K562 (cell line): Measurements from ENCODE around the gene SIAE. TPM values are rescaled to one million over a fixed set of nuclear protein-coding genes. Genes with fewer than 3 reads are reported as not detected.

ENCODE experiments used
- ATAC-seq: fragments of 200-7000 bp; cut with Tn5 transposase; 3 replicates; pipeline ENCODE4 v1.9.1; 2020; ENCODE audit warnings: moderate library complexity
- BruUV-seq: library from RNA; stranded (reverse); fragments of 400-500 nt; replicated peaks from 2 replicates; lab custom pipeline; 2021; lab: Mats Ljungman, UMichigan
- CTCF ChIA-PET: fragments of 300-600 bp; formaldehyde crosslinking; extraction: SDS; loops from one replicate; lab custom pipeline; 2021; ENCODE audit warnings: low intra/inter-chr PET ratio; lab: Yijun Ruan, JAX
- POLR2A ChIA-PET: fragments of 300-600, 350-650 bp; sonication (Branson Sonifier 250); formaldehyde crosslinking; extraction: SDS; loops from one replicate; lab custom pipeline; 2021; ENCODE audit warnings: antibody characterized with exemption, inconsistent platforms; lab: Yijun Ruan, JAX
- DNase-seq, 4 experiments: peaks; one replicate each; pipeline versions ENCODE4 v3.0.0 to v3.0.0-alpha.2; 2011 to 2018; ENCODE audit warnings: low spot score in 3 of 4, mixed read lengths in 3 of 4; ENCODE audit errors: extremely low read depth in 1 of 4
- FAIRE-seq: peaks from 2 replicates; lab custom pipeline; 2011; peaks lifted over from hg19 to GRCh38; lab: Jason Lieb, UNC
- H2AFZ ChIP-seq: 2 replicates; pipeline ENCODE4 v1.6.0; 2011; ENCODE audit warnings: low read depth, low read length, control low read depth, inconsistent platforms
- H3K27ac ChIP-seq: fragments of 200-600 bp; 3 replicates; pipeline ENCODE4 v1.8.0; 2011; ENCODE audit warnings: low read depth, mild to moderate bottlenecking, control low read depth, inconsistent platforms, low read length, moderate library complexity, mixed read lengths; ENCODE audit errors: extremely low read depth
- H3K27me3 ChIP-seq, 2 experiments: fragments of 300-600 bp in 1 of 2; 2 replicates in 1 of 2; 3 replicates in 1 of 2; pipeline versions ENCODE4 v1.6.0 to v1.8.0; 2011; ENCODE audit warnings: inconsistent platforms in 2 of 2, low read length in 2 of 2, mild to moderate bottlenecking in 1 of 2, mixed read lengths in 1 of 2, moderate library complexity in 1 of 2; ENCODE audit not compliant: control insufficient read depth in 2 of 2, insufficient read depth in 2 of 2
- H3K36me3 ChIP-seq: fragments of 300-600 bp; 3 replicates; pipeline ENCODE4 v1.8.0; 2011; ENCODE audit warnings: mild to moderate bottlenecking, low read length, inconsistent platforms; ENCODE audit not compliant: control insufficient read depth, insufficient read depth
- H3K4me1 ChIP-seq, 2 experiments: fragments of 200-600 bp in 1 of 2; replicated peaks in 1 of 2; 2 replicates in 1 of 2; 3 replicates in 1 of 2; pipeline versions ENCODE4 v1.5.1 to v1.8.0; 2011; ENCODE audit warnings: inconsistent platforms in 2 of 2, low read length in 2 of 2, mild to moderate bottlenecking in 1 of 2, mixed read lengths in 1 of 2, moderate library complexity in 1 of 2; ENCODE audit not compliant: control insufficient read depth in 2 of 2, insufficient read depth in 2 of 2
- H3K4me2 ChIP-seq: 2 replicates; pipeline ENCODE4 v1.6.1; 2011; ENCODE audit warnings: low read length, control low read depth, inconsistent platforms, mixed read lengths; ENCODE audit not compliant: insufficient read depth
- H3K4me3 ChIP-seq: fragments of 200-600 bp; sonication (generic), shearing (Covaris generic); 2 replicates; pipeline ENCODE4 v1.5.1; 2016; ENCODE audit warnings: control low read depth, inconsistent platforms
- H3K79me2 ChIP-seq: fragments of 200-600 bp; 3 replicates; pipeline ENCODE4 v1.8.0; 2011; ENCODE audit warnings: low read length, inconsistent platforms; ENCODE audit not compliant: control insufficient read depth, insufficient read depth
- H3K9ac ChIP-seq, 2 experiments: 2 replicates each; pipeline versions ENCODE4 v1.6.0 to v1.6.1; 2011; ENCODE audit warnings: low read depth in 2 of 2, low read length in 2 of 2, control low read depth in 1 of 2, inconsistent platforms in 1 of 2, mild to moderate bottlenecking in 1 of 2, mixed read lengths in 1 of 2; ENCODE audit not compliant: insufficient read depth in 1 of 2
- H3K9me1 ChIP-seq: one replicate; pipeline ENCODE4 v1.6.0; 2011; ENCODE audit warnings: inconsistent platforms, mild to moderate bottlenecking, low read length, moderate library complexity; ENCODE audit not compliant: control insufficient read depth, insufficient read depth
- H3K9me3 ChIP-seq: replicated peaks from 2 replicates; pipeline ENCODE4 v1.5.1; 2011; ENCODE audit warnings: low read depth, low read length, inconsistent platforms; ENCODE audit not compliant: control insufficient read depth, insufficient read depth
- H4K20me1 ChIP-seq: replicated peaks from 2 replicates; pipeline ENCODE4 v1.6.1; 2011; ENCODE audit warnings: low read length, inconsistent platforms, mixed read lengths; ENCODE audit not compliant: control insufficient read depth, insufficient read depth
- ASH1L ChIP-seq: fragments of 450-650 bp; IDR thresholded peaks from 2 replicates; pipeline ENCODE4 v1.6.1; 2018; ENCODE audit warnings: borderline replicate concordance, mild to moderate bottlenecking, low read depth; ENCODE audit not compliant: partially characterized antibody
- C11orf30 ChIP-seq: fragments of 450-650 bp; IDR thresholded peaks from 2 replicates; pipeline ENCODE4 v1.6.1; 2016; ENCODE audit warnings: low read depth, mild to moderate bottlenecking
- MAFF ChIP-seq: IDR thresholded peaks from 2 replicates; pipeline ENCODE4 v1.6.1; 2012; ENCODE audit warnings: low read length, improper control_type of control experiment
- MAFG ChIP-seq: fragments of 450-650 bp; conservative IDR thresholded peaks from 2 replicates; pipeline ENCODE4 v1.6.1; 2016; ENCODE audit warnings: missing genetic modification characterization, missing compliant biosample characterization
- NFATC3 ChIP-seq: fragments of 450-650 bp; IDR thresholded peaks from 2 replicates; pipeline ENCODE4 v1.6.1; 2017; ENCODE audit warnings: mild to moderate bottlenecking
- XRCC3 ChIP-seq: fragments of 450-650 bp; IDR thresholded peaks from 2 replicates; pipeline ENCODE4 v1.6.1; 2017; ENCODE audit warnings: mild to moderate bottlenecking, moderate library complexity
- ZNF586 ChIP-seq: fragments of 450-650 bp; formaldehyde crosslinking; conservative IDR thresholded peaks from 2 replicates; pipeline ENCODE4 v1.4.0; 2020; ENCODE audit warnings: mild to moderate bottlenecking, moderate library complexity
- ZNF764 ChIP-seq: fragments of 250-450 bp; sonication (Bioruptor Pico); IDR thresholded peaks from 2 replicates; pipeline ENCODE4 v1.4.0; 2020; ENCODE audit warnings: low read depth, mild to moderate bottlenecking, moderate library complexity
- WGBS: fragments of 100-300 bp; shearing (Covaris generic); methylation state at CpG from one replicate; pipeline ENCODE4 v1.1.6; 2016; ENCODE audit warnings: low coverage, mixed read lengths; ENCODE audit not compliant: insufficient coverage; ENCODE audit errors: missing lambda C conversion rate; 5-methylcytosine and 5-hydroxymethylcytosine counted together
- in situ Hi-C: fragments of 300-500 bp; cut with MboI; formaldehyde crosslinking; loops from 4 replicates; pipeline ENCODE4 v1.15.0; 2018; ENCODE audit warnings: inconsistent platforms, mixed read lengths
- intact Hi-C: fragments of 100-400 bp; cut with micrococcal nuclease; formaldehyde crosslinking; loops from 2 replicates; pipeline ENCODE4 v1.14.2; 2022
- polyA plus RNA-seq, 8 experiments: library from polyadenylated mRNA; depleted of rRNA in 4 of 8; stranded (reverse) in 5 of 8; unstranded in 3 of 8; fragments of >200 nt; fragmentation: Nextera tagmentation in 2 of 8; fragmentation: Illumina TruSeq in 1 of 8; extraction: Ambion mirVana in 2 of 8; extraction: Trizol in 1 of 8; gene quantifications; 2 replicates each; pipeline versions ENCODE4 v1.2.1 to v1.2.3, GENCODE V29; 2011 to 2014; ENCODE audit warnings: inconsistent platforms in 1 of 8, missing spikeins in 1 of 8
- total RNA-seq, 7 experiments: library from RNA; depleted of rRNA in 6 of 7; stranded (reverse); fragments of >200 nt in 6 of 7; fragmentation: Illumina TruSeq in 2 of 7; extraction: Trizol in 2 of 7; gene quantifications; 2 replicates each; pipeline versions ENCODE4 v1.2.1 to v1.2.3, GENCODE V29; 2011 to 2021; ENCODE audit warnings: low replicate concordance in 1 of 7
- TF ChIP-seq, protein P1 (sequence below), 2 experiments: fragments of 450-650 bp in 1 of 2; IDR thresholded peaks; 2 replicates each; pipeline ENCODE4 v1.6.1; 2011 to 2017; ENCODE audit warnings: low read depth in 2 of 2, antibody characterized with exemption in 1 of 2, borderline replicate concordance in 1 of 2, low read length in 1 of 2, mild to moderate bottlenecking in 1 of 2, mixed read lengths in 1 of 2; ENCODE audit not compliant: control insufficient read depth in 1 of 2
- TF ChIP-seq, protein P2 (sequence below), 2 experiments: fragments of 450-650 bp; formaldehyde crosslinking in 1 of 2; IDR thresholded peaks; 2 replicates each; pipeline versions ENCODE4 v1.4.0 to v1.6.1; 2014 to 2020; ENCODE audit warnings: mild to moderate bottlenecking in 2 of 2, borderline replicate concordance in 1 of 2, low read depth in 1 of 2

Gene SIAE
- total and polyA plus RNA-seq, 9 of the 15 experiments (the other 6 are each of a cell fraction or from before 2014, with no cell fraction given): 0.89 to 9.6 (median 3.7) TPM

DNA sequence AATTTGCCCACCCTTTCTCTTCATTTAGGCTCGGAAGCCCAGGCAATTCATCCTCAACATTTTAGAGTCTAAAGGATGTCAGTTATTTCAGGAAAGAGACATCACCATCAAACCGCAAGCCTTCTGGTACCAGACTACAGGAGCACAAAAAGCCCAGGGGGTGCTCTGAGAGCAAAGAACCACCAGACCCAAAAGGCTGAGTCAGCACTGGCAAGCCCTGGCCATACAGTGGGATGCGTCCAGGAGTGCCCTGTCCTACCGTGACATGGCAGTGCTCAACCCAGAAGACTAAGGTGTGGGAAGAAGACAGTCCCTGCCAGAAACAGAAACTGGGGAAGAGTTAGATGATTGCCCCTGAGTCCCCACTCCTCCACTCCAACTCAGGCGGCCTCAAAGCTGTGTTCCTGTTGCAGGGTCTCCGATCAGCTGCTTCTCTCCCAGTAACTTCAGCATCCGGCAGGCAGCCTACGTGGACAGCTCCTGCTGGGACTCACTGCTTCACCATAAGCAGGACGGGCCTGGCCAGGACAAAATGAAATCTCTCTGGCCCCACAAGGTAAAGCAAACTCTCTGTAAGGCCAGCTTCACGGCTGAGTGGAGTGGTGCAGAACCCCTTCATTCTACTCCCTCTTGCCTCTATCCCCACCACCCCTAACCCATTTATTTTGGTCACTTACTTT is 60.8 kb downstream of the SIAE start:
- H3K36me3 ChIP-seq: no peaks in the 10 kb centered on the region
- H4K20me1 ChIP-seq: no peaks in the 10 kb centered on the region
- ATAC-seq: peak; percentile 32
- CTCF ChIA-PET: no interaction called here
- peaks cover 0 to 3% of the 10 kb centered on the region in 2 experiments; a peak in 2 of 5 replicates for H3K4me1 ChIP-seq
- no peaks in the 10 kb centered on the region for H3K9me1 ChIP-seq
- no peaks in the 10 kb centered on the region for H3K9me3 ChIP-seq
- POLR2A ChIA-PET: interaction anchor here (0.6 kb wide), 1 partner anchor 44 kb away, joined by 3 read pairs; no protein-coding TSS in a partner anchor
- no peak overlapping the region for H3K27ac ChIP-seq
- H2AFZ ChIP-seq: no peak overlapping the region
- in situ Hi-C loops: no loop called here
- no peak overlapping the region for H3K4me3 ChIP-seq
- no peak for DNase-seq
- no peak for FAIRE-seq
- no peak overlapping the region for H3K9ac ChIP-seq
- H3K79me2 ChIP-seq: no peaks in the 10 kb centered on the region
- WGBS: 13% methylated on average over 10 of the region's 10 CpGs
- peaks cover 3 to 24% of the 10 kb centered on the region in 2 experiments; a peak in 2 of 5 replicates for H3K27me3 ChIP-seq
- intact Hi-C loops: no loop called here
- no peak overlapping the region for H3K4me2 ChIP-seq
- BruUV-seq: no TSS peak
- TF ChIP-seq MAFF (peak; percentile 71), XRCC3 (no peak), ZNF586 (no peak), NFATC3 (no peak), C11orf30 (peak; percentile 84), ASH1L (no peak), MAFG (tag) (peak; percentile 77), ZNF764 (CRISPR knock-in tag) (no peak)
- TF ChIP-seq, protein P1, sequence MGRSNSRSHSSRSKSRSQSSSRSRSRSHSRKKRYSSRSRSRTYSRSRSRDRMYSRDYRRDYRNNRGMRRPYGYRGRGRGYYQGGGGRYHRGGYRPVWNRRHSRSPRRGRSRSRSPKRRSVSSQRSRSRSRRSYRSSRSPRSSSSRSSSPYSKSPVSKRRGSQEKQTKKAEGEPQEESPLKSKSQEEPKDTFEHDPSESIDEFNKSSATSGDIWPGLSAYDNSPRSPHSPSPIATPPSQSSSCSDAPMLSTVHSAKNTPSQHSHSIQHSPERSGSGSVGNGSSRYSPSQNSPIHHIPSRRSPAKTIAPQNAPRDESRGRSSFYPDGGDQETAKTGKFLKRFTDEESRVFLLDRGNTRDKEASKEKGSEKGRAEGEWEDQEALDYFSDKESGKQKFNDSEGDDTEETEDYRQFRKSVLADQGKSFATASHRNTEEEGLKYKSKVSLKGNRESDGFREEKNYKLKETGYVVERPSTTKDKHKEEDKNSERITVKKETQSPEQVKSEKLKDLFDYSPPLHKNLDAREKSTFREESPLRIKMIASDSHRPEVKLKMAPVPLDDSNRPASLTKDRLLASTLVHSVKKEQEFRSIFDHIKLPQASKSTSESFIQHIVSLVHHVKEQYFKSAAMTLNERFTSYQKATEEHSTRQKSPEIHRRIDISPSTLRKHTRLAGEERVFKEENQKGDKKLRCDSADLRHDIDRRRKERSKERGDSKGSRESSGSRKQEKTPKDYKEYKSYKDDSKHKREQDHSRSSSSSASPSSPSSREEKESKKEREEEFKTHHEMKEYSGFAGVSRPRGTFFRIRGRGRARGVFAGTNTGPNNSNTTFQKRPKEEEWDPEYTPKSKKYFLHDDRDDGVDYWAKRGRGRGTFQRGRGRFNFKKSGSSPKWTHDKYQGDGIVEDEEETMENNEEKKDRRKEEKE (IDR thresholded peaks at IDR 0.05; ENCODE audit: borderline replicate concordance in 1 of 2, control insufficient read depth in 1 of 2, low read depth in 2 of 2, low read length in 1 of 2): no peak
- TF ChIP-seq, protein P2, sequence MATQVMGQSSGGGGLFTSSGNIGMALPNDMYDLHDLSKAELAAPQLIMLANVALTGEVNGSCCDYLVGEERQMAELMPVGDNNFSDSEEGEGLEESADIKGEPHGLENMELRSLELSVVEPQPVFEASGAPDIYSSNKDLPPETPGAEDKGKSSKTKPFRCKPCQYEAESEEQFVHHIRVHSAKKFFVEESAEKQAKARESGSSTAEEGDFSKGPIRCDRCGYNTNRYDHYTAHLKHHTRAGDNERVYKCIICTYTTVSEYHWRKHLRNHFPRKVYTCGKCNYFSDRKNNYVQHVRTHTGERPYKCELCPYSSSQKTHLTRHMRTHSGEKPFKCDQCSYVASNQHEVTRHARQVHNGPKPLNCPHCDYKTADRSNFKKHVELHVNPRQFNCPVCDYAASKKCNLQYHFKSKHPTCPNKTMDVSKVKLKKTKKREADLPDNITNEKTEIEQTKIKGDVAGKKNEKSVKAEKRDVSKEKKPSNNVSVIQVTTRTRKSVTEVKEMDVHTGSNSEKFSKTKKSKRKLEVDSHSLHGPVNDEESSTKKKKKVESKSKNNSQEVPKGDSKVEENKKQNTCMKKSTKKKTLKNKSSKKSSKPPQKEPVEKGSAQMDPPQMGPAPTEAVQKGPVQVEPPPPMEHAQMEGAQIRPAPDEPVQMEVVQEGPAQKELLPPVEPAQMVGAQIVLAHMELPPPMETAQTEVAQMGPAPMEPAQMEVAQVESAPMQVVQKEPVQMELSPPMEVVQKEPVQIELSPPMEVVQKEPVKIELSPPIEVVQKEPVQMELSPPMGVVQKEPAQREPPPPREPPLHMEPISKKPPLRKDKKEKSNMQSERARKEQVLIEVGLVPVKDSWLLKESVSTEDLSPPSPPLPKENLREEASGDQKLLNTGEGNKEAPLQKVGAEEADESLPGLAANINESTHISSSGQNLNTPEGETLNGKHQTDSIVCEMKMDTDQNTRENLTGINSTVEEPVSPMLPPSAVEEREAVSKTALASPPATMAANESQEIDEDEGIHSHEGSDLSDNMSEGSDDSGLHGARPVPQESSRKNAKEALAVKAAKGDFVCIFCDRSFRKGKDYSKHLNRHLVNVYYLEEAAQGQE (IDR thresholded peaks at IDR 0.05; ENCODE audit: borderline replicate concordance): peak; percentile 76
- TF ChIP-seq, protein P2 (CRISPR knock-in tag; IDR thresholded peaks at IDR 0.05; ENCODE audit: low read depth): 0 out of 2 replicates have a peak, but pooled peaks have one; percentile 31
